ENCODE data around the gene LAMA3.

DNA sequence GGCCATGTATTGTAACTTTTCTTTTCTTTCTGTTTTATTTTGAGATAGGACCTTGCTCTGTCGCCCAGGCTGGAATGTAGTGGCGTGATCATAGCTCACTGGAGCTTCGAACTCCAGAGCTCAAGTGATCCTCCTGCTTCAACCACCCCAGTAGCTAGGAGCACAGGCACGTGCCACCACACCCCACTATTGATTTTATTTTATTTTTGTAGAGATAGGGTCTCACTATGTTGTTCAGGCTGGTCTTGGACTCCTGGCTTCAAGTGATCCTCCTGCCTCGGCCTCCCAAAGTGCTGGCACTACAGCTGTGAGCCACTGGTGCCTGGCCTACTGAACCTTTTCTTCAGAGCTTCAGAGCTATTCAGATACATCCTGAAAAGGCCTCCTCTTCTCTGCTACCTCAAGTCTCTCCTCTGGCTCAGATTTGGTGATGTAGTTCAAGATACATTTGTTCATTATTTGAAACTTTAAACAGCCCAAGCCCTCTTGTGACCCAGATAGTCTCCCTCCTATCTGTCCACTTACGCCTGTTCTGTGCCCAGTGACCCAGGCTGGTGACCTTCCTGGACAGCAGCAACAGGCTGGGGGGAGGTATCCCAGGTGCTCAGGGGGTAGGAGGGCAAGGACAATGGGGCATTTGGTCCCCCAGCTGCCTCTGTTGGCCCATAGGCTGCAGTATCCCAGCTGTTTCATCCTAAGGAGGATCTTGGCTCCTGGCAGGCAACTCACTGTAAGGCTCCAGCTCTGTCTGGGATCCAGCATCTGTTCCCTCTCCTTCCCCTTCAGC, 38.6 kb downstream of the LAMA3 start:
- TF ChIP-seq, protein P1, sequence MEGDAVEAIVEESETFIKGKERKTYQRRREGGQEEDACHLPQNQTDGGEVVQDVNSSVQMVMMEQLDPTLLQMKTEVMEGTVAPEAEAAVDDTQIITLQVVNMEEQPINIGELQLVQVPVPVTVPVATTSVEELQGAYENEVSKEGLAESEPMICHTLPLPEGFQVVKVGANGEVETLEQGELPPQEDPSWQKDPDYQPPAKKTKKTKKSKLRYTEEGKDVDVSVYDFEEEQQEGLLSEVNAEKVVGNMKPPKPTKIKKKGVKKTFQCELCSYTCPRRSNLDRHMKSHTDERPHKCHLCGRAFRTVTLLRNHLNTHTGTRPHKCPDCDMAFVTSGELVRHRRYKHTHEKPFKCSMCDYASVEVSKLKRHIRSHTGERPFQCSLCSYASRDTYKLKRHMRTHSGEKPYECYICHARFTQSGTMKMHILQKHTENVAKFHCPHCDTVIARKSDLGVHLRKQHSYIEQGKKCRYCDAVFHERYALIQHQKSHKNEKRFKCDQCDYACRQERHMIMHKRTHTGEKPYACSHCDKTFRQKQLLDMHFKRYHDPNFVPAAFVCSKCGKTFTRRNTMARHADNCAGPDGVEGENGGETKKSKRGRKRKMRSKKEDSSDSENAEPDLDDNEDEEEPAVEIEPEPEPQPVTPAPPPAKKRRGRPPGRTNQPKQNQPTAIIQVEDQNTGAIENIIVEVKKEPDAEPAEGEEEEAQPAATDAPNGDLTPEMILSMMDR (IDR thresholded peaks at IDR 0.05): no peak
- TF ChIP-seq EZH2phosphoT487 (IDR thresholded peaks at IDR 0.05): no peak
- no peak for TF ChIP-seq EZH2 (IDR thresholded peaks at IDR 0.05)

Measured in neural progenitor cell (in vitro differentiated cells).